ENCODE results near the gene ZSCAN5A.
A peak's percentile ranks its signal among the peaks of the same experiment; 100 is the strongest.
"Not testable (repeated sequence)": the region's sequence is repeated elsewhere in the genome, so short reads cannot be mapped to it uniquely, and the experiment has no call there.

Gene ZSCAN5A

DNA sequence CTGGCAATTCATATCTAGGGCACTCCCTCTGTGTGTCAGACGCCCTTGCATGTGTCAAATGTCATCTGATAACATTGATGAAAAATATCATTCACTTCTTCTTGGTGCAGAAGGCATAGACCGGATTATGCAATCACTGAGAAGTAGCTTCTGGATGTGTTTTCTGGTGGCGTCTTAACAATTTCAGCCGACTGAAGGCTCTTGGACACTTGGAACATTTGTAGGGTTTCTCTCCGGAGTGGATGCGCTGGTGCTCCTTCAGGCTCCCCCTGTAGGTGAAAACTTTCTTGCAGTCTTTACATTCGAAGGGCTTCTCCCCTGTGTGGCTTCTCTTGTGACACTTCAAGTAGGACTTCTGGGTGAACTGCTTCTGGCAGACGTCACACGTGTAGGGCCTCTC is 93.2 kb downstream of the ZSCAN5A start:
- DNase-seq (ENCODE audit: low read depth): not testable (repeated sequence)

DNA sequence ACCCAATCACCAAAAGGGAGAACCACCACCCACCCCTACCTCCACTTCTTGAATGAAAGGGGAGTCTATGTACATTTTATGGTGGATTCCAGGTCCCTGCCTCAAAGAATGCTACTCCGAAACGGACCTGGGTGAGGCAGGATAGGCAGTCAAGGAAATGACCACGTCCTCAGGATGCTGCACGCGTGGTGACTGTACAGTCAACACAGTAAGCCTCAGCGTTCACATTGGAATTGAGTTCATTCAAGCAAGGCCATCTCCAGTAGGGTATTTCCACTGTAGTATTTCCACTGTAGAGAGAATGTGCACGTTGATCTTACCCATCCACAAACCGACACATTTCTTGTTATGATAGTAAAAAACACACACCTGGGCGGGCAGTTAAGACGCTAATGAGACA is 95.7 kb downstream of the ZSCAN5A start:
- H3K4me3 ChIP-seq (ENCODE audit: low read length): no peak overlapping the region
- TF ChIP-seq, protein P1, sequence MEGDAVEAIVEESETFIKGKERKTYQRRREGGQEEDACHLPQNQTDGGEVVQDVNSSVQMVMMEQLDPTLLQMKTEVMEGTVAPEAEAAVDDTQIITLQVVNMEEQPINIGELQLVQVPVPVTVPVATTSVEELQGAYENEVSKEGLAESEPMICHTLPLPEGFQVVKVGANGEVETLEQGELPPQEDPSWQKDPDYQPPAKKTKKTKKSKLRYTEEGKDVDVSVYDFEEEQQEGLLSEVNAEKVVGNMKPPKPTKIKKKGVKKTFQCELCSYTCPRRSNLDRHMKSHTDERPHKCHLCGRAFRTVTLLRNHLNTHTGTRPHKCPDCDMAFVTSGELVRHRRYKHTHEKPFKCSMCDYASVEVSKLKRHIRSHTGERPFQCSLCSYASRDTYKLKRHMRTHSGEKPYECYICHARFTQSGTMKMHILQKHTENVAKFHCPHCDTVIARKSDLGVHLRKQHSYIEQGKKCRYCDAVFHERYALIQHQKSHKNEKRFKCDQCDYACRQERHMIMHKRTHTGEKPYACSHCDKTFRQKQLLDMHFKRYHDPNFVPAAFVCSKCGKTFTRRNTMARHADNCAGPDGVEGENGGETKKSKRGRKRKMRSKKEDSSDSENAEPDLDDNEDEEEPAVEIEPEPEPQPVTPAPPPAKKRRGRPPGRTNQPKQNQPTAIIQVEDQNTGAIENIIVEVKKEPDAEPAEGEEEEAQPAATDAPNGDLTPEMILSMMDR (conservative IDR thresholded peaks at IDR 0.05; ENCODE audit: low read depth, low read length): no peak
- DNase-seq (ENCODE audit: low read depth): no peak

More for the DNA sequence above, 93.2 kb downstream of the ZSCAN5A start:
- TF ChIP-seq, protein P1 (conservative IDR thresholded peaks at IDR 0.05; ENCODE audit: low read depth, low read length): peak; percentile 38
- H3K4me3 ChIP-seq (ENCODE audit: low read length): not testable (repeated sequence)

DNA sequence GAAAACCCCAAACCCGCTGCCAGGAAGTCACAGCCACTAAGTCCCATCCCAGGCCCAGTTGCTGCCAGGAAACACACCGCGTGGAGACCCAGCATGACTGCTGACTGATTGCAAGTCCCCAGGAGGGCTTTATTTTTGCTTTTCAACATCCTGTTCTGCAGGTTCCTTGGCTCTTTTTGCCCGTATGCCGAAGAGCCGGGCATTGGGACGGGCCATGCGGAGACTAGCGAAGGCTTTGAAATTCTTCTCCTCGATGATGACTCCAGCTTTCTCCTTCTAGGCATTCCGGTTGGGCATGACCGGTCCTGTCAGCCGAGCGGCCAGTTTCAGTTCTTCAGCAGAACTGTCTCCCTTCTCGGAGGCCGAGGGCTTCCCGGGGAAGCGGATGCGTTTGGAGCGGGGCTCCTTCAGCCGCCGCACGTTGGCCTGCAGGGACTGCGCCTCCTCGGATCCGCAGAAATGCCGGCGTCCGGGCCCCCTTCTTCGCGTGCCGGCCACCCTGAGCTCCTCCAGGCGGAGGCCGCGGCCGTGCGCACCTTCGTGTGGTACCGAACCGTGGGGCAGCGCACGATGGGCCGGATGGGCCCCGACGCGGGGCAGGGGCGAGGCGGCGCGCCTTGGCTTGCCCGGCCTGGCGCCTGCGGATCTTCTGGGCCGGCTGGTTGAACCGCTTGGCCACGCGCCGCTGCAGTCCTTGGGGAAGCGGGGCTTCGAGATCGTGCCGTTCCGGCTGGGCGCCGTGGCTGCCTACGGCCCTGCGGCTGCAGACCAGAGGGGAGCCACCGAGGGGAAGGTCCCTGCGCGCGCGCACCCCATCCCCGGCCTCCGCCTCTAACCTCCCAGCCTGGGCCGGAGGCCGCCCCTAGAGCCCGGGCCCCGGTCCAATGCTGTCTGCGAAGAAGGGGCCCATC is 97.3 kb downstream of the ZSCAN5A start:
- TF ChIP-seq, protein P1 (conservative IDR thresholded peaks at IDR 0.05; ENCODE audit: low read depth, low read length): no peak
- no peak for DNase-seq (ENCODE audit: low read depth)
- H3K4me3 ChIP-seq (ENCODE audit: low read length): peak overlapping the region; percentile 27

DNA sequence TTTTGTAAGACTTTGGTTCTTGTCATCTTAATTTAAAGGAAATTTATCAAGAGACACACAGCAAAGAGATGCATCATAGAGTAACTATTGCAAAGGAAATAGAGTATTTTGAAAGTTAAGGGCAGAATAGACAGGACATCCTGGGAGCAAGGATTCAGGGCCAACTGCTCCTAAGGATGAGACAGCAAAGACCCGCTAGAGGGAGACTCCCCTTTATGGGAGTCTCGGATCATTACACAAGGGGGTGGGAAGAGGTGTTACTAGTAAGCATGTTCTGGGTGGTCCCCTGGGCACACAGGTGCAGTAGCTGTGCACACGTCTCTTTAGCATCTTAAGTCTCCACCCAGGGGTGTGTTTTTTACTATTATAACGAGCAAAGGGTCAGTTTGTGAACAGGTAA is 102.9 kb downstream of the ZSCAN5A start:
- TF ChIP-seq, protein P1 (conservative IDR thresholded peaks at IDR 0.05; ENCODE audit: low read depth, low read length): no peak
- no peak for DNase-seq (ENCODE audit: low read depth)
- H3K4me3 ChIP-seq (ENCODE audit: low read length): no peak overlapping the region

DNA sequence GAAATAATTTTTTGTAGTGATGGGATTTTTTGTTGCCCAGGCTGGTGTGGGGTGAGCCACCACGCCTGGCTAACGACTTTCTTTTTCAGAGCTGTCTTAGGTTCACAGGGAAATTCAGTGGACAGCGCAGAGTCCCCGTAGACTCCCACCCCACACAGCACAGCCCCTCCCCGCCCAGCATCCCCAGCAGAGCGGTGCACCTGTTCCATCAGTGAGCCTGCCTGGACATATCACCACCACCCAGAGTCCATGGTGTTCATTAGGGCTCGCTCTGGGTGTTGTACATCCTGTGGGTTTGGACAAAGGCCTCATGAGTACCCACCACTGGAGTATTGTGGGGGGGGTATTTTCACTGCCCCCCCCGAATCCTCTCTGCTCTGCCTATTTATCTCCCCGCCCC is 104.6 kb downstream of the ZSCAN5A start:
- DNase-seq (ENCODE audit: low read depth); H3K4me3 ChIP-seq (ENCODE audit: low read length): not testable (repeated sequence)

DNA sequence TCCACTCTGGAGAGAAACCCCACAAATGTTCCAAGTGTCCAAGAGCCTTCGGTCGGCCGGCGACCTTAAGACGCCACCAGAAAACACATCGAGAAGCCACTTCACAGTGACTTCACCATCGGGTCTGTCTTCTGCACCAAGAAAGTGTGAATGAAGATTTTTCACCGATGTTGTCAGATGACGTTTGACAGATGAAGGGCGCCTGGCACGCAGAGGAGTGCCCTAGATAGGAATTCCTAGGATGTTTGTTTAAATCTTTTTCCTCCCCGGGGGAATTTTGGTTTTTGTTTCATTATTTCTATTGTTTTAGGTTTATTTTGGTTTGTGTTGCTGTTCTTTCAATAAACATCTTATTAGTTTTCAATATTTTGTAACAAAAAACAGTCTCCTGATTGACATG is 105.5 kb downstream of the ZSCAN5A start:
- no peak for DNase-seq (ENCODE audit: low read depth)
- H3K4me3 ChIP-seq (ENCODE audit: low read length): no peak overlapping the region
- TF ChIP-seq, protein P1 (conservative IDR thresholded peaks at IDR 0.05; ENCODE audit: low read depth, low read length): no peak

DNA sequence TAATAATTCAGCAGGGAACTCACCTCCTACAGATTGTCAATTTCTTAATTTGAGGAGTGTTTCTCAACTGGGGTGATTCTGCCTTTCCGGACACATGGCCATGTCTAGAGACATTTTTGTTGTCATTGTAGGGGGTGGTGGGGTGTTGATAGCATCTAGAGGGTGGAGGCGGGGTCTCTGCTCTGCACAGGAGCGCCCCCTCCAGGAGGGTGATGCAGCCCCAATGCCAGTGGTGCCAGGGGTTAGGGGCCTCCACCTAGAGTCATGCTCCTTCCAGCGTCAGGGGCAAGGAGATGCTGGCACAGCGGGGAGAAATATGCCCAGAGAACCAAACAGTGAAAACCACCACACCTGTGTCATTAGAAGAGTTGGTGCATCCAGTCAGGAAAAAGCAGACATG is 107.1 kb downstream of the ZSCAN5A start:
- not testable (repeated sequence) for DNase-seq (ENCODE audit: low read depth); H3K4me3 ChIP-seq (ENCODE audit: low read length)

DNA sequence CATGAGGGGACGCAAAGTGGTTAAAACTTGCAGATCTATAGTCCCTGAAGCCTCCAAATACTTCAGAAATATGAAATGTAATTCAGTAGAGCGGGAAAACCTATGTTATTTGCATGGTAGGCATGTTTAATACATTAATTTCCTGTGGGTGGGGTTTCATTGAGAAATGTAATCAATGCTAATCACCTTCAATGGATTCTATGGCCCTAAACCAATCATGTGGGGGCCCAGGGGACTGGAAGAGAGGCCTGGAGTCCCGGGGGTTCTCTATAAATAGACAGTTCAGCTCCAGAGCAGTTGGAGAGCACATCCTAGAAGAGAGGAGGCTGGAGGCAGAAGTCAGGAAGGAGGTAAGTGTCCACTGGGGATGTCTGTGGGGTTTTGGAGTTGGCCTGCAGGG is 112.7 kb downstream of the ZSCAN5A start, which contains the start of gene ZSCAN5C:
Gene ZSCAN5C, plus strand, starts transcription at position 301 of the 400 bp plus-strand sequence. CDS start 3,641 bp downstream, outside the sequence.
- TF ChIP-seq, protein P1 (conservative IDR thresholded peaks at IDR 0.05; ENCODE audit: low read depth, low read length): no peak
- no peak for DNase-seq (ENCODE audit: low read depth)
- no peak within 1 kb of the TSS for H3K4me3 ChIP-seq (ENCODE audit: low read length)

All from retinal pigment epithelial cell (primary cell).